Inflammatory macrophage treated with lipopolysaccharide for 1 hour (primary cell): ENCODE results near the gene RMND1.

ENCODE experiments used
- DNase-seq, 2 donors: peaks; one replicate each; pipeline ENCODE4 v3.0.0-alpha.2; 2020 to 2022

RMND1 gene

GRCh38 chr6:151414641-151415260 lies 37.2 kb downstream of the RMND1 start:
- no peak for DNase-seq

- DNase-seq: no peak
These were observed 38.4 kb downstream of the RMND1 start for GRCh38 chr6:151413372-151414145.

GRCh38 chr6:151412909-151413308 lies 39.0 kb downstream of the RMND1 start:
- DNase-seq: peak; percentile 32 to 38

GRCh38 chr6:151409679-151410078 lies 42.2 kb downstream of the RMND1 start:
- DNase-seq: no peak

GRCh38 chr6:151409260-151409659 lies 42.7 kb downstream of the RMND1 start:
- DNase-seq: no peak

- no peak for DNase-seq
These were observed 43.1 kb downstream of the RMND1 start for GRCh38 chr6:151408858-151409257.

- no peak for DNase-seq
These were observed 48.0 kb downstream of the RMND1 start for GRCh38 chr6:151403919-151404308.

- DNase-seq: no peak
These were observed 49.7 kb downstream of the RMND1 start for GRCh38 chr6:151402228-151402627.

GRCh38 chr6:151400473-151400872 lies 51.5 kb downstream of the RMND1 start:
- DNase-seq: no peak

GRCh38 chr6:151399679-151400078 lies 52.2 kb downstream of the RMND1 start:
- DNase-seq: no peak

GRCh38 chr6:151393410-151393809 lies 58.5 kb downstream of the RMND1 start:
- DNase-seq: no peak

GRCh38 chr6:151392427-151392826 lies 59.5 kb downstream of the RMND1 start:
- peak; percentile 53 to 56 for DNase-seq

- DNase-seq: peak; percentile 38 to 52
These were observed 60.2 kb downstream of the RMND1 start, which contains the start of gene ZBTB2 for GRCh38 chr6:151391471-151392413. TSS of gene ZBTB2 (minus strand) at chr6:151391559. CDS start at chr6:151373637, 17,922 bp downstream.

- peak; percentile 46 to 54 for DNase-seq
These were observed 61.0 kb downstream of the RMND1 start for GRCh38 chr6:151390851-151391470.

- peak; percentile 99 for DNase-seq
These were observed 61.6 kb downstream of the RMND1 start for GRCh38 chr6:151390276-151390850.

GRCh38 chr6:151389618-151390275 lies 62.2 kb downstream of the RMND1 start:
- peak; percentile 74 to 75 for DNase-seq

GRCh38 chr6:151388997-151389617 lies 62.8 kb downstream of the RMND1 start:
- DNase-seq: peak in 1 of 2 donors; percentile 22

- peak; percentile 76 to 92 for DNase-seq
These were observed 63.7 kb downstream of the RMND1 start for GRCh38 chr6:151388236-151388635.

- DNase-seq: no peak
These were observed 64.6 kb downstream of the RMND1 start for GRCh38 chr6:151387175-151387970.

- peak in 1 of 2 donors; percentile 25 for DNase-seq
These were observed 66.7 kb downstream of the RMND1 start for GRCh38 chr6:151385177-151385576.
